Breast epithelium (tissue), 3 donors: ENCODE data around the gene A4GALT.

Source experiments
- CTCF ChIP-seq, 3 donors: fragments of 450-650 bp; IDR thresholded peaks; one replicate each; pipeline ENCODE4 v1.5.1; 2016 to 2017; ENCODE audit warnings: antibody characterized with exemption in 3 of 3, mild to moderate bottlenecking in 3 of 3, moderate library complexity in 3 of 3
- POLR2AphosphoS5 ChIP-seq, 3 donors: sonication (generic); formaldehyde crosslinking; IDR thresholded peaks; one replicate each; pipeline ENCODE4 v1.6.1; 2017; ENCODE audit warnings: antibody characterized with exemption in 3 of 3

- no peak for TF ChIP-seq POLR2AphosphoS5 (IDR thresholded peaks at IDR 0.05)
- TF ChIP-seq CTCF (IDR thresholded peaks at IDR 0.05) = no peak
Measured at GRCh38 chr22:42764895-42765363, 44.3 kb upstream of the A4GALT start.
